GM12891 (cell line): Measurements from ENCODE around the gene NACC2.

Experiments used
- POLR2A ChIP-seq: IDR thresholded peaks from 2 replicates; pipeline ENCODE4 v1.6.1; 2011; ENCODE audit warnings: low read depth, low read length, control low read depth
- POLR2AphosphoS5 ChIP-seq: IDR thresholded peaks from 2 replicates; pipeline ENCODE4 v1.6.1; 2011; ENCODE audit warnings: low read depth, low read length, control low read depth
- SPI1 ChIP-seq: IDR thresholded peaks from 2 replicates; pipeline ENCODE4 v1.6.1; 2011; ENCODE audit warnings: low read depth, low read length, control low read depth
- TAF1 ChIP-seq: IDR thresholded peaks from 2 replicates; pipeline ENCODE4 v1.6.1; 2011; ENCODE audit warnings: low read depth, low read length, control low read depth

- TF ChIP-seq POLR2A (no peak), POLR2AphosphoS5 (no peak), TAF1 (no peak), SPI1 (no peak)
These were observed 123.2 kb downstream of the NACC2 start for GRCh38 chr9:135971892-135972291.
